GM12864 (cell line): Measurements from ENCODE around the gene FAM110A.

Source experiments
- DNase-seq: peaks from one replicate; pipeline ENCODE4 v3.0.0-alpha.2; 2011; ENCODE audit warnings: low read depth
- H3K4me3 ChIP-seq: 2 replicates; pipeline ENCODE4 v1.5.1; 2011; ENCODE audit warnings: mild to moderate bottlenecking, low read depth, low read length, control low read depth
- TF ChIP-seq, protein P1 (sequence below): IDR thresholded peaks from 2 replicates; pipeline ENCODE4 v1.5.1; 2011; ENCODE audit warnings: low read depth, mild to moderate bottlenecking, moderate library complexity, low read length, control low read depth, inconsistent platforms; ENCODE audit errors: missing control alignments

FAM110A gene

DNA sequence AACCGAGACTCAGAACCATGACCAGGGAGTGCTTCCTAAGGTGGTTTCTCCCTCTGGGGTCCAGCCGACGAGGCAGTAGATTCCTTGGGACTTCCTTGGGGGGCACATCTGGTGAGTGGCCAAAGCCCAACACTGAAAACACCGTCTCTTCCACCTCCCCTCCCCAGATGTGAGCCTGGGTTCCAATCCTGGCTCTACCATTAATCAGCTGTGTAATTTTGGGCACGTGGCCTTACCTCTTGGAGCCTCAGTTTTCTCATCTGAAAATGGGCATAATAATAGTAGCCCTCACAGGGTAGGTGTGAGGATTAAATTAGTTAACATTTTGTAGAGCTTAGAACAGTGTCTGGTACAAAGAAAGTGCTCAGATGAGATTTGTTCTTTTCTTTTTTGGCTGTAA lies 5.5 kb downstream of the FAM110A start:
- TF ChIP-seq, protein P1, sequence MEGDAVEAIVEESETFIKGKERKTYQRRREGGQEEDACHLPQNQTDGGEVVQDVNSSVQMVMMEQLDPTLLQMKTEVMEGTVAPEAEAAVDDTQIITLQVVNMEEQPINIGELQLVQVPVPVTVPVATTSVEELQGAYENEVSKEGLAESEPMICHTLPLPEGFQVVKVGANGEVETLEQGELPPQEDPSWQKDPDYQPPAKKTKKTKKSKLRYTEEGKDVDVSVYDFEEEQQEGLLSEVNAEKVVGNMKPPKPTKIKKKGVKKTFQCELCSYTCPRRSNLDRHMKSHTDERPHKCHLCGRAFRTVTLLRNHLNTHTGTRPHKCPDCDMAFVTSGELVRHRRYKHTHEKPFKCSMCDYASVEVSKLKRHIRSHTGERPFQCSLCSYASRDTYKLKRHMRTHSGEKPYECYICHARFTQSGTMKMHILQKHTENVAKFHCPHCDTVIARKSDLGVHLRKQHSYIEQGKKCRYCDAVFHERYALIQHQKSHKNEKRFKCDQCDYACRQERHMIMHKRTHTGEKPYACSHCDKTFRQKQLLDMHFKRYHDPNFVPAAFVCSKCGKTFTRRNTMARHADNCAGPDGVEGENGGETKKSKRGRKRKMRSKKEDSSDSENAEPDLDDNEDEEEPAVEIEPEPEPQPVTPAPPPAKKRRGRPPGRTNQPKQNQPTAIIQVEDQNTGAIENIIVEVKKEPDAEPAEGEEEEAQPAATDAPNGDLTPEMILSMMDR, result no peak
- no peak overlapping the region for H3K4me3 ChIP-seq
- DNase-seq, result no peak

GRCh38 chr20:839626-840025 lies 6.1 kb downstream of the FAM110A start:
- DNase-seq, result no peak
- TF ChIP-seq, protein P1, result no peak
- H3K4me3 ChIP-seq, result no peak overlapping the region

- no peak overlapping the region for H3K4me3 ChIP-seq
- DNase-seq, result no peak
- TF ChIP-seq, protein P1, result no peak
Measured at GRCh38 chr20:840503-840857, 7.0 kb downstream of the FAM110A start.

DNA sequence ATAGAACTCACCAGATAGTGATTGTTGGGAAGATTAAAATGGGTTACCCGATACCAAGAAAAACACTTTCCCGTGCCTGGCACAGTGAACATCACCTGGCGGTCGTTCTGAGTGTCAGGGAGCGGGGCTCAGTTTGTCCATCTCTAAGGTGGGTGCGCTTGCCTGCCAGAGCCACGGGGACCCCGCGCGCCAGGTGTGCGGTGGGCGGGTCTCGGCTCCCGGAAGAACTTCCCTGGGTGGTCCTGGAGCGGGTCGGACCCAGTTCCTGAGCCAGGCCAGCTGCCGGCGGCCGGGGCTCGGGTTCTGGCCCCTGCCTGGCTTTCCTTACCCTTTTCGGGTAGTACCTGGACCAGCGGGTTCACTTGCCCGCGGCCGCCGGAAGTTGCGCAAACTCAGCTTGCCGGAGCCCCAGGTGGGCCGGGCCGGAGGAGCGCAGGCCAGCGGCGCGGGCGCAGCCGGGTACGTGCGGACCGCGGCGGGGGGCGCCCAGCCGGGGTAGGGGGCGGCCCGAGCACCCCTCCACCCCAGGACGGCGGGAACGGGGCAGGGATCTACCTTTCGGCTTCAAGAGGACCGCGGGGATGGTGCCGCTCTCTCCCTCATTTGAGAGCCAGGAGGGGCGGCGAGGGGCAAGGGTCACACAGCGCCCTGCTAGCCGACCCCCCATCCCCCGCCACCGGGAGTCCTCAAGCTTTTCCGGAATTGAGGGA lies 7.5 kb downstream of the FAM110A start:
- no peak for DNase-seq
- peak overlapping the region; percentile 48 for H3K4me3 ChIP-seq
- TF ChIP-seq, protein P1, result no peak

DNA sequence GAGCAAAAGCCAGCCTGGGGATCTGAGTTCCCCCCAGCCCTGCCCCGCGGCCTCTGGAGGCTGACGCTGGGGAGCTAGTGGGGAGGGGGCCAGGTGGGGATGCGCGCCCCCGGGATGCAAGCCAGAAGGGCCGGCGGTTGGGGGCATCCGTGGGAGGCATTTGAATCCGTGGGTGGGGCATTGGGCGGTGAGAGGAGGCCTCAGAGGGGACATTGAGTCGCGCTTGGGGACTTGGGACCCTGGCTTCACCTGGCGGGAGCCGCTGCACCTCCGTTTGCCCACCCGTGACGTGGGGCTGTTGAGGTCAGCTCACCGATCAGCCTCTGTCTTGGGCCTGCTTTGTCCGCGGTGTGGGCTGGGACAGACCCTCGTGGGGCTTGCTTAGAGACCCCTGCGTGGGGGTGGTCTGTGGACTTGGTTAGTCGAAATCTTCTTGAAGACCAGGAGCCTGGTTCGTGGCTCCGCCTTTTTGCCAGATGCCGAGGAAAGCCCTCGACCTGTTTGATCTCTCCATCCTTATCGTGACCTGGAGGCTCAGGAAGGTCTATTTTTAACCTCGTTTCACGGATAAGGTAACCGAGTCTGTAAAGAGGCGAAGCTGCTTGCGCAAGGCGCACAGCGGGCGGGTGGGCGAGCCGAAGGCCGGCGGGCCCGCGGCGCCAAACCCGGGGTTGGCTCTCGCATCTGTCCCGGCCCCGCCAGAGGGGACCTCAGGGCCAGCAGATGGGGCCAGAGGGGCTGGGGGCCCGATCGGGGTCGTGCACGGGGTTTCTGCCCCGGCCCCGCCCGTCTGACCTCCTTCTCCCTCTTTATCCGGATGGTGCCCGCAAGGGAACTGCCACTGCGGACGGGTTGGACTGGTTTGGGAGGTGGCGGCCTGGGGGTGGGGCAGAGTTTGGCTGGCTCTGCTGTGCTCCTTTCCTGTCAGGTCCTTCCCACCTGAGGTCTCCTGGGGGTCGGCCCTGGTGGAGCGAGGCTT lies 8.3 kb downstream of the FAM110A start:
- no peak for DNase-seq
- TF ChIP-seq, protein P1, result no peak
- peak overlapping the region; percentile 48 for H3K4me3 ChIP-seq

- no peak overlapping the region for H3K4me3 ChIP-seq
- TF ChIP-seq, protein P1, result no peak
- no peak for DNase-seq
Measured at GRCh38 chr20:842547-842940, 9.0 kb downstream of the FAM110A start.

DNA sequence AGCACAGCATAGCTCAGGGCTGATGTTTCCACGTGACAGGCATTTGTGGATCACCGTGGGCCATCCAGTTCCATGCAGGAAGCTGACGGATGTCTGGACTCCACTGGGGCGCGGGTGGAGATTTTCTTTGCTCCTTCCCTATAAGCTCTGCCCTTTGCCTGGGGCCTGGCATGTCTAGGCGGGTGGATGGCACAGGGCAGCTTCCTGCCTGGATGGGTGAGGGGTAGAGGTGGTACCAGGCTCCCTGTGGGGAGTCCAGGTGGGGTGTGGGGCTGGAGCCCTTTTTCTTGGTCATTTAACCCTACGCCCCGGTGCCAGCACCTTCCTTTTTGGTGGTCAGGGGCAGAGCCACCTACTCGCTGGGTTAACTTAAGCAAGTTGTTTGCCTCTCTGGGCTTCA lies 10.4 kb downstream of the FAM110A start:
- DNase-seq, result no peak
- TF ChIP-seq, protein P1, result no peak
- no peak overlapping the region for H3K4me3 ChIP-seq
